Tibial nerve (tissue), 4 donors: ENCODE measurements around the gene USF3. TPM values are rescaled to one million over a fixed set of nuclear protein-coding genes. Genes with fewer than 3 reads are reported as not detected.
A peak's percentile ranks its signal among the peaks of the same experiment; 100 is the strongest.

Source experiments
- DNase-seq, 2 donors: peaks; one replicate each; pipeline ENCODE4 v3.0.0-alpha.2; 2019; ENCODE audit warnings: low spot score in 2 of 2
- H3K27ac ChIP-seq, 4 donors: fragments of 200-600 bp; sonication (generic) in 3 of 4; one replicate each; pipeline ENCODE4 v1.5.1; 2017 to 2019; ENCODE audit warnings: mild to moderate bottlenecking in 1 of 4
- H3K27me3 ChIP-seq, 2 donors: fragments of 200-600 bp; sonication (generic) in 1 of 2; one replicate each; pipeline versions ENCODE4 v1.5.1 to v1.6.0; 2017 to 2019
- H3K36me3 ChIP-seq, 3 donors: fragments of 200-600 bp; sonication (generic); one replicate each; pipeline ENCODE4 v1.5.1; 2018 to 2019
- H3K4me1 ChIP-seq, 4 donors: fragments of 200-600 bp; sonication (generic) in 3 of 4; one replicate each; pipeline ENCODE4 v1.5.1; 2017 to 2019
- H3K4me3 ChIP-seq, 4 donors: fragments of 200-600 bp; sonication (generic) in 3 of 4; one replicate each; pipeline ENCODE4 v1.5.1; 2017 to 2019; ENCODE audit warnings: mild to moderate bottlenecking in 1 of 4, moderate library complexity in 1 of 4
- H3K9me3 ChIP-seq, 4 donors: fragments of 200-600 bp; sonication (generic) in 3 of 4; one replicate each; pipeline ENCODE4 v1.5.1; 2017 to 2019
- EP300 ChIP-seq, 2 donors: sonication (generic); formaldehyde crosslinking; IDR thresholded peaks; one replicate each; pipeline ENCODE4 v1.6.1; 2017; ENCODE audit warnings: antibody characterized with exemption in 2 of 2, mild to moderate bottlenecking in 1 of 2
- POLR2A ChIP-seq, 2 donors: fragments of 450-650 bp; IDR thresholded peaks; one replicate each; pipeline ENCODE4 v1.6.1; 2017; ENCODE audit warnings: antibody characterized with exemption in 2 of 2, mild to moderate bottlenecking in 2 of 2, moderate library complexity in 2 of 2
- WGBS, 2 donors: methylation state at CpG; one replicate each; pipeline ENCODE4 v1.1.5; 2018; 5-methylcytosine and 5-hydroxymethylcytosine counted together
- total RNA-seq, 4 donors: library from RNA; depleted of rRNA; stranded (reverse); fragments of >200 nt; gene quantifications; one replicate each; pipeline ENCODE4 v1.1.0, GENCODE V29; 2016
- TF ChIP-seq, protein P1 (sequence below), 5 experiments: fragments of 200-600 bp in 3 of 5; fragments of 450-650 bp in 2 of 5; sonication (generic) in 3 of 5; IDR thresholded peaks; one replicate each; pipeline ENCODE4 v1.5.1; 2016 to 2019; ENCODE audit warnings: antibody characterized with exemption in 5 of 5, mild to moderate bottlenecking in 3 of 5, moderate library complexity in 2 of 5

Gene USF3
- 10 to 100 TPM; 16.8 to 22.6 (median 19.4) TPM for total RNA-seq

DNA sequence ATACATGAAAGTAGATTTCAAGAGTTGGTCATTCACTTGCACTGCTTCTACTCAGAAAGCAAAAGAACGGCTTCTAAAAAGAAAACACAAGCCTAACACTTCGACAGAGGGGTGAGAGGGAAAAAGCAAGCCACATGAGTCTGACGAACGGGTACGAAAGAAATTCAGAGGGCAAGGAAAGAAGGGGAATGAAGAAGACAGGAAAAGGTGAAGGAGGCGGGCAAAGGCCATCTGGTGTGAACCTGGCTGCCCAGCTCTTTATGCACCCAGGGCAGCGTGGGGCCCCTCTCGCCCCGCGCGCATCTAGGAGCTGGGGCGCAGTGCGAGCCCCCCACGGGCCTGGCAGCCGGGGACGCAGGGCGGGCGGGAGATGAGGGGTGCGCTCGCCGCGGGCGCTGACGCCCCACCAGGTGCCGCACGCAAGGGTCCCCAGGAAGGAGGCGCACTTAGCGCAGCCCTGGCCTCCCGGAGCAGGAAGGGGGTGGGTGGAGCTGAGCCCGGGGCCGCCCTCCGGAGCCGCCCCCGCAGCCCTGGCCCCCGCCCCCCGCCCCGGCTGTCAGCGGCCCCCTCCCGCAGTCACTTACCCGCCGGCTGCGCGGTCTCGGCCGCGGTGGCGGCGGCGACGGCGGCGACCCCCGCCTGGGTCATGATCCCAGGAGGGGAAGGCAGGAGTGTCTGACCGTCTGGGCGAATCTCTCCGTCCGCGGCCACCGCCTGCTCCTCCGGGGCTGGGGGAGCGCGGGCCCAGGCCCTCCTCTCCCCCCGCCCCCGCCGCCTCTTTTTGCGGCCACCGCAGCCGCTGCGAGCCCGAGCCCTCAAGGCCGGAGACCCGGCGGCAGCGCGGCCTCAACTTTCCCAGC is at the start of gene USF3:
USF3 (minus strand) TSS at position 857 of the 860 bp plus-strand sequence. CDS start 21,764 bp downstream, outside the sequence.
- Histone ChIP-seq H3K36me3 (no peaks in the 10 kb centered on the region), H3K9me3 (no peaks in the 10 kb centered on the region), H3K27ac (peak within 1 kb of the TSS; percentile 99 to 100 (median 100)), H3K4me3 (peak within 1 kb of the TSS; percentile 95 to 99 (median 98)), H3K4me1 (peaks cover 0 to 50% (median 8%) of the 10 kb centered on the region in 4 donors), H3K27me3 (no peaks in the 10 kb centered on the region)
- 0% methylated on average over 20 to 24 of the region's 75 CpGs for WGBS, 2 donors
- peak; percentile 49 to 50 for DNase-seq
- TF ChIP-seq EP300 (IDR thresholded peaks at IDR 0.05) (no peak), POLR2A (IDR thresholded peaks at IDR 0.05) (peak in 1 of 2 donors; percentile 60)
- TF ChIP-seq, protein P1, sequence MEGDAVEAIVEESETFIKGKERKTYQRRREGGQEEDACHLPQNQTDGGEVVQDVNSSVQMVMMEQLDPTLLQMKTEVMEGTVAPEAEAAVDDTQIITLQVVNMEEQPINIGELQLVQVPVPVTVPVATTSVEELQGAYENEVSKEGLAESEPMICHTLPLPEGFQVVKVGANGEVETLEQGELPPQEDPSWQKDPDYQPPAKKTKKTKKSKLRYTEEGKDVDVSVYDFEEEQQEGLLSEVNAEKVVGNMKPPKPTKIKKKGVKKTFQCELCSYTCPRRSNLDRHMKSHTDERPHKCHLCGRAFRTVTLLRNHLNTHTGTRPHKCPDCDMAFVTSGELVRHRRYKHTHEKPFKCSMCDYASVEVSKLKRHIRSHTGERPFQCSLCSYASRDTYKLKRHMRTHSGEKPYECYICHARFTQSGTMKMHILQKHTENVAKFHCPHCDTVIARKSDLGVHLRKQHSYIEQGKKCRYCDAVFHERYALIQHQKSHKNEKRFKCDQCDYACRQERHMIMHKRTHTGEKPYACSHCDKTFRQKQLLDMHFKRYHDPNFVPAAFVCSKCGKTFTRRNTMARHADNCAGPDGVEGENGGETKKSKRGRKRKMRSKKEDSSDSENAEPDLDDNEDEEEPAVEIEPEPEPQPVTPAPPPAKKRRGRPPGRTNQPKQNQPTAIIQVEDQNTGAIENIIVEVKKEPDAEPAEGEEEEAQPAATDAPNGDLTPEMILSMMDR (IDR thresholded peaks at IDR 0.05), result peak in 1 of 5 experiments; percentile 8

DNA sequence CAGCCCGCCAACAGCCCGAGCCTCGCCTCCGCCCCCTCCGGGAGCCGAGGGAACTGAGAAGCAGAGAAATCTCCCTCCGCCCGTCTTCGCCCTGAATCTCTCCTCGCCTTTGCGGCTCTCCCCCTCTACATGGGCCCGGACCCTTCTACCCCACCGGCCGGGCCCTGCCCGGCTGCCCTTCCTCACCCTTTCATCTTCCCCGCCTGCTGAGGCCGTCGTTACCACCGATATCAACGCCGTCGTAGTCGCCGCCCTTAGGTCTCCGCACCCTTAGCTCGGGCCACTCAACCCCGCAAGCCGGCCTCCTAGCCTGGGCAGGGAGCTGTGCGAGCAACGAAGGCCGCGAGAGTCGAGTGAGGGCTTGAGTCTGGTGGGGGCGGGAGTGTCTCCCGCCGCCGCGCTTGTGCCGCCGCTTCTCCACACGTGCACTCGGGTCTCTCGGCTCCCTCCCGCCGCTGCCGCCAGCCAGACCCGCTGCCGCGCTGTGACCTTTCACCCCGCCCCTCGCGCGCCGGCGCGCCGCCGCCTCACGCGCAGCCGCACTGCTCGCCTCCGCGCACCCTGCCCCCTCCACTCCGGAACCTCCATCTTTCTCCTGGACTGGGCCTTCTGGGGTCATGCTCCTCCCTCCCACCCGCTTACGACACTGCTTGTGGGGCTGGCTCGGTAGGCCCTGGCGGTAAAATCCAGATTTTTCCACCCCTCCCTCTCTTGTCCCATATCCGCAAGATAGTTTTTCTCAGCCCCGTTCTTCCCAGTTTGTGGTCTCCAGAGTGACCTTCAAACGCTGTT is 49.5 kb upstream of the USF3 start, which contains the start of gene NAA50:
NAA50 (minus strand) TSS at position 494 of the 792 bp plus-strand sequence; CDS start at position 194, 300 bp downstream.
- Histone ChIP-seq H3K27me3 (no peaks in the 10 kb centered on the region), H3K9me3 (no peaks in the 10 kb centered on the region), H3K4me3 (peak within 1 kb of the TSS; percentile 73 to 98 (median 95)), H3K27ac (peak within 1 kb of the TSS; percentile 94 to 99 (median 98)), H3K36me3 (no peaks in the 10 kb centered on the region), H3K4me1 (peaks cover 0 to 70% (median 26%) of the 10 kb centered on the region in 4 donors)
- TF ChIP-seq, protein P1 (IDR thresholded peaks at IDR 0.05), result peak; percentile 6 to 26 (median 8)
- TF ChIP-seq POLR2A (IDR thresholded peaks at IDR 0.05) (peak; percentile 80 to 83), EP300 (IDR thresholded peaks at IDR 0.05) (peak in 1 of 2 donors; percentile 90)
- DNase-seq, result peak; percentile 87 to 93
- WGBS, 2 donors, result 0% methylated on average over 41 to 58 of the region's 72 CpGs

DNA sequence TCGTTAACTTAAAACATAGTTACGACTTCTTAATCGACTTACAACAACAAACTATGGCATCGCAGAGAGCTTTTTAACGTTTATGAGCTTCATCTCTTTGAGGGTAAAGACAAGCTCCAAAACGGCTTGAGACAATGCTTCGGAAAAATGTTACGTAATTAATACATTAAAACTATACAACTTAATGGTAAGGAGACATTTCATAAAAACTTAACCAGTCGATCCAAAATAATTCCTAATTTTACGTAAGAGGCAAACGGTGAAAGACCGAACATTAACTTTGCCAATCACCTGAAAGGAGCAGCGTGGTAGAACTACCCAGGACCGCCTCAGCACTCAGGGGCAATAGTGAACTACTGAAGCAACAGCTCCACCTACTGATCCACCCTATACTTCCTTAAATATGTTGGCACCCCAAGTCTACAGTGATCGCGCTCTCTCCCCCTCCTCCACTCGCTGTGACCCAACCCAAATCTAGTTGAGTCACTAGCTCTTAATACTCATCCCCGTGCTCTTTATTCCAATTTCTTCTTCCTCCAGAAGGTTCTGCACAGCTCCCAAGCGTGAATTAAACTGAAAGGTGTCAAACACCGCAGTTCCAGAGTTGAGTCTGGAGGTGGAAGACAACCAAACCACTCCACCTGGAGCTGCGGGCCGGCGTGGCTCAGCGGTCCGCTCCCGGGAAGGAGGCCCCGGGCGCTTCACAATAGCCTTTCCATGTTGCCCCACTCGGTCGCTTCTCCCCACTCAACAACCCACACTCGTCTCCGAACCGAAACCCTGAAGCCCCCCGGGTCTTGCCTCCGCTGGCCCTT is 48.7 kb upstream of the USF3 start:
- Histone ChIP-seq H3K9me3 (no peaks in the 10 kb centered on the region), H3K4me1 (peaks cover 0 to 76% (median 26%) of the 10 kb centered on the region in 4 donors), H3K27me3 (no peaks in the 10 kb centered on the region), H3K4me3 (peak overlapping the region; percentile 73 to 98 (median 95)), H3K27ac (peak overlapping the region; percentile 94 to 99 (median 98)), H3K36me3 (no peaks in the 10 kb centered on the region)
- WGBS, 2 donors, result 1% methylated on average over 31 to 35 of the region's 35 CpGs
- peak; percentile 16 to 19 for TF ChIP-seq POLR2A (IDR thresholded peaks at IDR 0.05)
- TF ChIP-seq EP300 (IDR thresholded peaks at IDR 0.05), result peak; percentile 32 to 46
- TF ChIP-seq, protein P1 (IDR thresholded peaks at IDR 0.05), result peak; percentile 49 to 69 (median 52)
- DNase-seq, result peak; percentile 26 to 88

DNA sequence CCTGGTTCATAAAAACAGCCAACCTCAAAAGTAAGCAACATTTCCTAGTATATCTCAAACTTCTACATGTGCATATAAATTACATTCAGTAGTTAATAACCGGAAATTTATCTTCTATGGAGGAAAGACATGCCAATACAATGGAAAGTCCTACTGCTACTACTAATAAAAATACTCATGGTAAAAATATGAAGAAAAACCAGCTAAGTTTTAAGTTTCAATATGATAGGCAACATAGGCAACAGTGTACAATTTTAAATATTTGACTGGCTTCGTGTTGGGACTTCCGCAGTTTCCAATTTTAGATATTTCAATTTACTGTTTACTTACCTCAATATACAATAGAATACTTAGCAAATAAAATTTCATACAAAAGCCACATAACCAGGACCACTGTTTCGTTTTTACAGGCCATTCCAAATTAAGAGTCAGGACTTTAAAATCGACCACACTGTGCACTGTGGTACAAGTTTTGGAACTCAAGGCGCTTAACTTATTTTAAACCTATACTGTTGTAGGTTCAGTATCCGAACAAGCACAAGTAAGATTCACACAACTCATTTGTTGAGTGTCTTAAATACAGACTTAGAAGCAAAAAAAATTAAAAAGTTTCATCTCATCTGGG is 46.7 kb upstream of the USF3 start:
- no peak for DNase-seq
- WGBS, 2 donors, result 73 to 75% methylated on average over 7 of the region's 7 CpGs
- TF ChIP-seq POLR2A (IDR thresholded peaks at IDR 0.05) (no peak), EP300 (IDR thresholded peaks at IDR 0.05) (no peak)
- TF ChIP-seq, protein P1 (IDR thresholded peaks at IDR 0.05), result no peak
- H3K4me1 ChIP-seq, result peaks cover 0 to 66% (median 21%) of the 10 kb centered on the region in 4 donors
- H3K27me3 ChIP-seq, result no peaks in the 10 kb centered on the region
- no peak overlapping the region for H3K4me3 ChIP-seq
- no peak overlapping the region for H3K27ac ChIP-seq
- no peaks in the 10 kb centered on the region for H3K36me3 ChIP-seq
- no peaks in the 10 kb centered on the region for H3K9me3 ChIP-seq
